HG03432 (cell line): ENCODE results near the gene STH.

Source experiments
- ATAC-seq: cut with Tn5 transposase; IDR thresholded peaks from one replicate; pipeline ENCODE4 v1.9.1; 2021; ENCODE audit warnings: mild to moderate bottlenecking, moderate library complexity; ENCODE audit not compliant: unreplicated experiment

Gene STH

DNA sequence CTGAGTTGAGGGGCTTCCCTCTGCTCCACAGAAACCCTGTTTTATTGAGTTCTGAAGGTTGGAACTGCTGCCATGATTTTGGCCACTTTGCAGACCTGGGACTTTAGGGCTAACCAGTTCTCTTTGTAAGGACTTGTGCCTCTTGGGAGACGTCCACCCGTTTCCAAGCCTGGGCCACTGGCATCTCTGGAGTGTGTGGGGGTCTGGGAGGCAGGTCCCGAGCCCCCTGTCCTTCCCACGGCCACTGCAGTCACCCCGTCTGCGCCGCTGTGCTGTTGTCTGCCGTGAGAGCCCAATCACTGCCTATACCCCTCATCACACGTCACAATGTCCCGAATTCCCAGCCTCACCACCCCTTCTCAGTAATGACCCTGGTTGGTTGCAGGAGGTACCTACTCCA is 26.0 kb downstream of the STH start:
- no peak for ATAC-seq

DNA sequence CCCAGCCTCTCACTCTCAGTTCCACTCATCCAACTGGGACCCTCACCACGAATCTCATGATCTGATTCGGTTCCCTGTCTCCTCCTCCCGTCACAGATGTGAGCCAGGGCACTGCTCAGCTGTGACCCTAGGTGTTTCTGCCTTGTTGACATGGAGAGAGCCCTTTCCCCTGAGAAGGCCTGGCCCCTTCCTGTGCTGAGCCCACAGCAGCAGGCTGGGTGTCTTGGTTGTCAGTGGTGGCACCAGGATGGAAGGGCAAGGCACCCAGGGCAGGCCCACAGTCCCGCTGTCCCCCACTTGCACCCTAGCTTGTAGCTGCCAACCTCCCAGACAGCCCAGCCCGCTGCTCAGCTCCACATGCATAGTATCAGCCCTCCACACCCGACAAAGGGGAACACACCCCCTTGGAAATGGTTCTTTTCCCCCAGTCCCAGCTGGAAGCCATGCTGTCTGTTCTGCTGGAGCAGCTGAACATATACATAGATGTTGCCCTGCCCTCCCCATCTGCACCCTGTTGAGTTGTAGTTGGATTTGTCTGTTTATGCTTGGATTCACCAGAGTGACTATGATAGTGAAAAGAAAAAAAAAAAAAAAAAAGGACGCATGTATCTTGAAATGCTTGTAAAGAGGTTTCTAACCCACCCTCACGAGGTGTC is 26.6 kb downstream of the STH start:
- no peak for ATAC-seq

DNA sequence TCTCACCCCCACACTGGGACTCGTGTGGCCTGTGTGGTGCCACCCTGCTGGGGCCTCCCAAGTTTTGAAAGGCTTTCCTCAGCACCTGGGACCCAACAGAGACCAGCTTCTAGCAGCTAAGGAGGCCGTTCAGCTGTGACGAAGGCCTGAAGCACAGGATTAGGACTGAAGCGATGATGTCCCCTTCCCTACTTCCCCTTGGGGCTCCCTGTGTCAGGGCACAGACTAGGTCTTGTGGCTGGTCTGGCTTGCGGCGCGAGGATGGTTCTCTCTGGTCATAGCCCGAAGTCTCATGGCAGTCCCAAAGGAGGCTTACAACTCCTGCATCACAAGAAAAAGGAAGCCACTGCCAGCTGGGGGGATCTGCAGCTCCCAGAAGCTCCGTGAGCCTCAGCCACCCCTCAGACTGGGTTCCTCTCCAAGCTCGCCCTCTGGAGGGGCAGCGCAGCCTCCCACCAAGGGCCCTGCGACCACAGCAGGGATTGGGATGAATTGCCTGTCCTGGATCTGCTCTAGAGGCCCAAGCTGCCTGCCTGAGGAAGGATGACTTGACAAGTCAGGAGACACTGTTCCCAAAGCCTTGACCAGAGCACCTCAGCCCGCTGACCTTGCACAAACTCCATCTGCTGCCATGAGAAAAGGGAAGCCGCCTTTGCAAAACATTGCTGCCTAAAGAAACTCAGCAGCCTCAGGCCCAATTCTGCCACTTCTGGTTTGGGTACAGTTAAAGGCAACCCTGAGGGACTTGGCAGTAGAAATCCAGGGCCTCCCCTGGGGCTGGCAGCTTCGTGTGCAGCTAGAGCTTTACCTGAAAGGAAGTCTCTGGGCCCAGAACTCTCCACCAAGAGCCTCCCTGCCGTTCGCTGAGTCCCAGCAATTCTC is 27.4 kb downstream of the STH start:
- no peak for ATAC-seq

GRCh38 chr17:46027048-46027975 is 28.3 kb downstream of the STH start:
- no peak for ATAC-seq

DNA sequence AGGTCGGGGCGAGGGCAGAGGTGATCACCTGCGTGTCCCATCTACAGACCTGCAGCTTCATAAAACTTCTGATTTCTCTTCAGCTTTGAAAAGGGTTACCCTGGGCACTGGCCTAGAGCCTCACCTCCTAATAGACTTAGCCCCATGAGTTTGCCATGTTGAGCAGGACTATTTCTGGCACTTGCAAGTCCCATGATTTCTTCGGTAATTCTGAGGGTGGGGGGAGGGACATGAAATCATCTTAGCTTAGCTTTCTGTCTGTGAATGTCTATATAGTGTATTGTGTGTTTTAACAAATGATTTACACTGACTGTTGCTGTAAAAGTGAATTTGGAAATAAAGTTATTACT is 28.9 kb downstream of the STH start:
- ATAC-seq, result no peak

DNA sequence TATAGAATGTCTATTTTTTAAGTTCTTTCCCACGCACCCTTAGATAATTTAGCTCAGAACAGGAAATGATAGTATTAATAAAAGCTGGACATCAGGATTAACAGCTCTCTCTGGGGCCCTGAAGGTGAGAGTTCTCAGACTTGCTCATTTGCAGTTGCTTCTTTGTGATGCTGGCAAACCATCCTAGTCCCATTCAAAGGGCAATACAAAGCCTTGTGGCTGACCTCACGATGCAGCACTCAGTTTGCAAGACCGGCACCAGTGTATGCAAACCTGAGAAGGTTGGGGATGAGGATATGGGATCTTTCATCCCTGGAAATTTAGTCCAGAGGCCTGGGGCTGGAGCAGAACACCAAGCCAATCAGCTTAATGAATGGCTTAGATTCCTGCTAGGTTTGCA is 29.3 kb downstream of the STH start:
- no peak for ATAC-seq

DNA sequence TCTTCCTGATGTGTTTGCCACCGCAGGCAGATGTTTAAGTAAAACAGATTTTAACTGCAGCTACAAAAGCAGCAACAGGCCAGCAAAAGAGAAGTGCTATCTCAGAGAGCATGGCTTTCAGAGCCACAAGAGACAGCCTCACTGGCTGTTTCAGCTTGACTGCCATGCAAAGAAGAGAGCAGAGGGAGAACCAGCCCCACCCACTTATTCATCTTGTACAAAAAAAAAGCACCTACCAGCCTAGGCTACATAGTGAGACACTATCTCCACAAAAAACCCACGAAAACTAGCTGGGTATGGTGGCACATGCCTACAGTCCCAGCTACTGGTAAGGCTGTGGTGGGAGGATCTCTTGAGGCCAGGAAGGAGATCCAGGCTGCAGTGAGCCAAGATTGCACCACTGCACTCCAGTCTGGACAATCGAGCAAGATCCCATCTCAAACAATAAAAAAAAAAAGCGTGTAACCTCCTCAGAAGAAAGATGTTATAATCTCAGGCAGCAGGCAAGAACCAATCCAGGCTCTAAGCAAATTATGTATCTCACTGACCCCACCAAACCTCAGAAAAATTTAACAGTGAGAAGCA is 30.0 kb downstream of the STH start:
- ATAC-seq, result no peak

GRCh38 chr17:46029627-46030026 is 30.6 kb downstream of the STH start:
- ATAC-seq, result no peak

DNA sequence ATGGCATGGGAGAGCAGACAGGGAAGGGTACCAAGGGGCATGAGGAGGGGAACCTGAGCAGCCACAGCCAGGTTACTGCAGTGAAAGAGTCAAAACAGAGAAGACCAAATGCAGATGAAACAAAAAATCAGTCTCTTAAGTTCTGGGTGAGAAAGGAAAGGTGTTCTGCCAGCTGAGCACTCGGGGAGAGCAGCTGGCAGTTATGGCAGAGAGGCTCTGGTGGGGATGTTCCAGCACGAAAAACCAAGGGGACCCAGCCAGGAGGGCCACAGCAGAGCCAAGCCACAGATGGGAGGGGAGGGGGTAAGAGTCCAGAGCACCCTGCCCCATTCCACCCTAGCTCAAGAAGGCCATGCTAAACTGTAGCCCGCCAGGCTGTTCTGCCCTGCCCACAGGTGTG is 31.7 kb downstream of the STH start:
- no peak for ATAC-seq

DNA sequence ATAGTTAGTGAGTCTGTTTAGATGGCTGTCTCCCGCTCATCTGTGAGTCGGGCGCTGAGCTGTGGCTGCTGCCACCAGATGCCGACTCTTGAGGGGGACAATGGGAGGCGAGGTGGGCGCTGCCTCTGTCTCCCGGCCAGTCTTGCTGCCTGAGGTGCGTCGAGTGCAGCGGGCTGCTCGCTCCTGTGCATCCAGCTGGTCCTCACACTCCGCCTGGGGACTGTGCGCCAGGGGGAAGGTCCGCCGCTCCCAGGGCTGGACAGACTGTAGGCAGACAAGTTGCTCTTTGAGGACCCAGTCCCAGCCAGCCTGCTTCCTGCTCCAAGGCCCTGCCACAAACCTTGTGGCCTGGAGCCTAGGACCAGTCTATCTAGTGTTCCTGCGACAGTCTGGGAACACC is 32.4 kb downstream of the STH start:
- no peak for ATAC-seq

DNA sequence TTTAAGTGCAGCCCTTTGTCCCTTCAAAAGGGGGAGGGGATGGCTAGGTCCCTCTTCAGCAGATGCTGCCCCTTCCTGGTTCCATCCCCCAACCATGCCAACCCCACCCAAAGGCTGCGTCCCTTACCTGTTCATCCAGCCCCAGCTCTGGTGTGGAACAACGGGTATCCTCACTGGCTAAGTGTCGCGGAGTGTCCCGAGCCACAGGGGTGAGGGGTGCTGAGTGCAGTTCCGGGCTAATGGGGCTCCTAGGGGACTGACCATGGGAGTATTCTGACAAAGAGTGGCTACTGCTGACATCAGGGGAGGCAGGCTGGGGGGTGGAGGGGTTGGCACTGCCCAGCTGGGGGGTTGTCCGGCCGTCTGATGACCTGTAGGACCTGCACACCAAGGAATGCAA is 32.9 kb downstream of the STH start:
- no peak for ATAC-seq

DNA sequence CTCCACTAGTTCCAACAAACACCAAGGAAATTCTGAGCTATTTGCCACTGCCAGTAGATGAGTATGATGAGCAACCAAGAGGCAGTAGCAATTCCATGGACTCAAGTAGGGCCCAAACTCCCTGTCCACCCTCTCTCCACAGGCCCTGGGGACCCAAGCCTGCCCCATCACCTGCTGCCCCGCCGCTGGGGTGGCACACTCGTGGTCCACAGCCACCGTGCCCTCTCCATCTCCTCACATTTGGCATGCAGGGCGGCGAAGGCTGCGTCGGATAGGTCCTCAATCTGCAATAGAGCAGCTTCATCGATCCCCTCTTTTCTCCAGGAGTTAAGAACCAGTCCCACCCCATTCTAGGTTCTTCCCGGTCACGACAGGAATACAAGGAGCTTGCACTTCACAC is 33.9 kb downstream of the STH start:
- no peak for ATAC-seq

DNA sequence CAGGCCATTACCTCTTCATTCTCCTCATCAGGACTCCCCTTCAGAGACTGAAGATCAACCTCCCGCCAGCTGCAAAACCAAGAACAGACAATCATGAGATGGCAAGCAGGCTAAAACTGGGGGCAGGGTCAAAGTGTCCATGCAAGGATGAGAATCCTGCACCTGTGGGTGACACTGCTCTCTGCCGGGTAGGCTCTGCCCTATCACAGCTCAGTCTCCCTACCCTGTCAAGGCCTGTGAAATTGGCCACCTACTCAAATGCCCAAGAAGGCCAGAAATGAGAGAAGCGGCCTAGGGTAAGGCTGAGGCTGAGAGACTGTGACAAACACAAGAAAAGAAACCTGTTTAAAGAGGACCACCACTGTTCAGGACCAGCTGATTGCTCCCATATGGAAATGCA is 34.3 kb downstream of the STH start:
- no peak for ATAC-seq

DNA sequence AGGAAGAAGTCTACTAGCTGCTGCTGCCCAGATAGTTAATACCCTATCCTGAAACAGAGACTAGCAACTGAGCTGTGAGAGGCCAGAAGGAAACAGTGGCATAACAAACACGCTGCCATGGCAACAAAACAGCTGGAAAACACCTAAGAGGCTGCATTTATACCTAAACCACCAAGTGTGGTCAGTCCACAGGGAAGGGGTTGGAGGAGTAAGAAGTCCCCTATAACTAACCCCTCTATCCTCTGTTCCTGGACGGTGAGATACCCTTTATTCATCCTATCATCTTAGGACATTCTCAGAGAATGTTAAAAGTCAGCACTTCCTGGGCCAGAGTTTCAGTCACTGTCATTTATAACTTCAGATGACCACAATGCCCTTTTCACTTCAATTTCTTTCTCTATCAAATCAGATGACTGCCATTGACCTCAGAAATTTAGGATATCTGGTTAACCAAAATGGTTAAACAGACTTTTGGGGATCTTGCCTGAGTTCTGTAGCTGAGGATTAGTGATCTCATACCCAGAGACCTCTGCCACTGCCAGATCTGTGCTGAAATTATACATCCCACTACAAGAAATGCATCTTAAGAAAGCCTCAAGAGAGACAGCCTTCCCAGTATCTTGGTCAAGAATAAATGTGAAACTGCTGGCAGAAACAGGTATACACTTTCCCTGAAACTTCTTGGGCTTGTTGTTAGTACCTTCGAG is 36.2 kb downstream of the STH start:
- ATAC-seq, result no peak

DNA sequence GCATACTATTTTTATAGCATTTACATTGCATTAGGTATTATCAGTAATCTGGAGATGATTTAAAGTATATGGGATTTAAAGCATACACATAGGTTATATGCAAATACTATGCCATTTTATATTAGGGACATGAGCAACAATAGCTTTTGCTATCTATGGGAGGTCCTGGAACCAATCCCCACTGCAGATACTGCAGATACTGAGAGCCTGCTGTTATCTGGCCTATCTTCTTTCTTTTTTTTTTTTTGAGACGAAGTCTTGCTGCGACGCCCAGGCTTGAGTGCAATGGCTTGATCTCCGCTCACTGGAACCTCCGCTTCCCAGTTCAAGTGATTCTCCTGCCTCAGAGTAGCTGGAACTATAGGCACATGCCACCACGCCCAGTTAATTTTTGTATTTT is 37.4 kb downstream of the STH start:
- no peak for ATAC-seq

- no peak for ATAC-seq
Measured at GRCh38 chr17:46037722-46038255, 38.7 kb downstream of the STH start.

GRCh38 chr17:46038414-46038813 is 39.4 kb downstream of the STH start:
- no peak for ATAC-seq

DNA sequence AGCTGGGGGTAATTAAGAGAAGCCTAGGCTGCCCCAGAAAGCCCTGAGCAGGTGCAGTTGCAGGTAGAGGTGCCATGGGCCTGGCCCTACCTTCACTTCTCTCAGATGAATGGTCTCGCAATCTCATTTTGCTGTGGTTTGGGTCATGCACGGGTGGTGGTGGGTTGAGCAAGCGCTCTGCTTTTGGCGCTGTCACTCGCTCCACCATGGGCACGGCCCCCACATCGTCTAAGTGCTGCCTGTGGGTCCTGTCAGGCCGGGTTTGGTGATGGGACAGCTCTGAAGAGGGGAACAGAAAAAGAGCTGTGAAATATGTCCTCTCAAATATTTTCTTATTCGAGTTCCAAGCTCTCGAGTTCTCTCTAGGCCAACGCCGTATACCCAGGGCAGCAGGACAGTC is 39.9 kb downstream of the STH start:
- no peak for ATAC-seq

- no peak for ATAC-seq
Measured at GRCh38 chr17:46039592-46040186, 40.6 kb downstream of the STH start.

DNA sequence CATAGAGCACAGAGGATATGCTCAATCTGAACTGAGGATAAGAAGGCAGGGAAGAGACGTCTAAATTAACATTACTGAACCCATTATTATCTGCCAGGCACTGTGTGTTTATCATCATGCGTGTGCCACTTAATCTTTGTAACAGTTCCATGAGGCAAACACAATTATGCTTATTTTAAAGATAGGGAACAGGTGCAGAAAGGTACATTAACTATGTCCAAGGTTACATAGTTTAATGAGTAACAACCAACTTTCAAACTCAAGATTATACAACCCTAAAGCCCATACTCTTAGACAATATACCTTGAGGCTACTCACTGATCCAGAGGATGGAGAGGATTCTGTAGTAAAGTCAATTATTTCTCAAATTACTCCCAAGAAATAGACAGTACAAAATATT is 43.2 kb downstream of the STH start:
- ATAC-seq, result no peak
